ENCODE measurements around the gene SLC9A9.
"Not testable (repeated sequence)": the region's sequence is repeated elsewhere in the genome, so short reads cannot be mapped to it uniquely, and the experiment has no call there.

Gene SLC9A9

DNA sequence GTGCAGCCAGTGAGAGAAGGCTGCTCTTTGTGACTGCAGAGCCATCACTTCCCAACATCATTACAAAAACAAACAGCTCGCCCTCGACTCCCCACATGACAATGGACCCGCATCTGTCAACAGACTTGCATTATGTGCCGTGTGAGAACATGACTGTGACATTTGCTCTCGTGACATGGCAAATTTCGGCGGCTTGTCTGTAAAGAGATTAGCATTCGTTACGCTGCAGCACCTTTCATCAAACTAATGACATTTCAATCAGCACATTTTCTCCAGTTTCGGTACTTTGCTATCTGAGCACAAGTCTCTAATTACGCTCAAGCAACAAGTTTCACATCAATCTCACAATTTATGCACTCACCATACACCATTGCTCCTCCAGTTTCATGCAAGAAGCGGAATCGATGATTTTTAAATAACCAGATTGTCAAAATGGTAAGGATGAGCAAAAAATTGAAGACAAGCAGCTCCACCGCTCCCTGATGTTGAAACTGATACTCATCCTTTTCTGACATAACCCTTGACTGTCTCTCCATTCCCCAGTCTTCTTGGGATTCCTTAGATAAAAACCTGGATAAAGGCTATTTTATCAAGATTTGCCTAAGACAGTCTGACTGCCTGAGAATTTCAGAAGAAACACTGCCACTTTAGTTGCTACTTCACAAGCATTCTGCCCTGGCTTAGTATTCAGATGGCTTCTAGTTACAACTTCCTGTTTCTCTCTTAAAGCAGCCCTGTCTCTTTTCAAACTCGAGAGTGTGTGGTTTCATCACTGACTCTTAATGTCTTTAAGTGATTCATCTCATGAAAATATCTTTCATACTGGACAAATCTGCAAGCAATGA lies at the start of gene SLC9A9:
TSS of gene SLC9A9 (minus strand) at position 682 of the 845 bp plus-strand sequence. CDS start at position 536, 146 bp downstream.
- peak; percentile 58 for DNase-seq

- no peak for DNase-seq
Measured at GRCh38 chr3:143897576-143898295, 49.5 kb upstream of the SLC9A9 start.

DNA sequence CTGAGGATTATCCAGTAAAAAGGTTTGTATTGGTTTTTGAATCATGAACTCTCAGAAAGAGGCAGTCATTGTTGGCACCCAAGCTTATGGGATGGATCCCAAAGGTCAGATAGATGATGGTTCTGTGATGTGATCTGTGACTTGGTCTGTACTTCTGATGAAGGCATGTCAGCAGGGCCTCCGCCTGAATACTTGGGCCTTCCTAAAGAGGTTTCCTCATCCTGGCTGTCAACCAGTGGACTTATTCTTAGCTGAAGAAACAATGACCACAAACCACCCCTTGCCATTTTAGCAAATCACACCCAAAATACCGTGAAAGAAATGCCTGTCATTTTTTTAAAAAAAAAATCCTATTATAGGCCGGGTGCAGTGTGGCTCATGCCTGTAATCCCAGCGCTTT lies 48.2 kb upstream of the SLC9A9 start:
- DNase-seq = no peak

DNA sequence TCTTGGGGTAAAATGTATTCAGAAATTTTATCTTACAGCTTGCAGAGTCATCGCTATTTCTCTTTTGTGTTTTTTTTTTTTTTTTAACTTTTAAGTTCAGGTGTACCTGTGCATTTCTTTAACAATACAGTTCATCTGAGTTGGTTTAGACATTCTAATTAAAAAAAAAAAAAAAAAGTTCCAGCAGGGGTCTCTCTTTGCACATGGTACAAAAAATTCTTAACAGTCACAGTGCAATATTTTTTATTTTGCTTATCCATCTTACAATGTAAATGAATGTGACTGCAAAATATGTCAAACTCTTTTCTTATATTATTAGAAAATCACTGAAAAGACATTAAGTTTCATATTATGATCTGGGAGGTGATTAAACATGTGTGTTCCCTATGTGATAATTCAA lies 47.5 kb upstream of the SLC9A9 start:
- no peak for DNase-seq

DNA sequence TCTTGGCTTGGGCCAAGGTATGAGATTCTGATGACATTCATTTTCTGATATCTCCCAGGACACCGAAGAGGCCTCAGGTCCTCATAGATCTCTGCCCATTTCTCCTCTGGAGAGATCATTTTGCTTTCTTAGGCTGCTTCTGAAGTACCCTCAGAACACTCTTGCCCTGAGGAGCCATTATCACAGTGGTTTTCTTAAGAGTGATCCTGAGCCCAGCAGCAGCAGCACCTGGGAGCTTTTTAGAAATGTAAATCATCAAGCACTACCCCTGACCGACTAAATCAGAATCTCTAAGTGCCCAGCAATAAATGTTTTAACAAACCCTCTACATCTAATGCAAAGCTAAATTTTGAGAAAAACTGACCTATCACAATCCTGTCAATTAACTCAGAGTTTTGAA lies 40.6 kb upstream of the SLC9A9 start:
- no peak for DNase-seq

GRCh38 chr3:143888166-143888565 lies 39.9 kb upstream of the SLC9A9 start:
- DNase-seq = no peak

DNA sequence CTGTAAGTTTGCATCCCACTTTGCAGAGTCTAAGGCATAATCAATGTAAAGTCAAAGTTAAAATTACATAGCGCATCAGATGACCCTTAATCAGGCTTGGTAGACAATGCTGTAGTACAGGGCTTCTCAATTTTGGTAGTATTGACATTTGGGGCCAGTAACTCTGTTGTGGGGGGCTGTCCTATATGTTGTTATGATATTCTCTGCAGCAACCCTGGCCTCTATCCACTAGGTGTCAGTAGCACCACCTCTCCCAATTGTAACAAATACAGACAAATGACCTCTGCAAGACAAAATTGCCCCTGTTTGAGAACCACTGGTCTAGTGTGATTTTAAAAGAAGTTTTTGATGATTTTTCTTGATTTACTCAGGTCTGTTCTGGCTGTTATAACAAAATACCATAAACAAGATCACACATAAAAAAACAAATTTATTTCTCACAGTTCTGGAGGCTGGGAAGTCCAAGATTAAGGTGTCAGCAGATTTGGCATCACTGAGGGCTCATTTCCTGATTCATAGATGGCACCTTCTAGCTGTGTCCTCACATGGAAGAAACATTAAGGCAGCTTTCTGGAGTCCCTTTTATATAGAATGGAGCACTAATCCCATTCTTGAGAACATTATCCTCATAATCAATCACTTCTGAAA lies 37.6 kb upstream of the SLC9A9 start:
- no peak for DNase-seq

- no peak for DNase-seq
Measured at GRCh38 chr3:143884861-143885260, 36.6 kb upstream of the SLC9A9 start.

- no peak for DNase-seq
Measured at GRCh38 chr3:143883151-143883550, 34.9 kb upstream of the SLC9A9 start.

GRCh38 chr3:143881095-143881494 lies 32.8 kb upstream of the SLC9A9 start:
- DNase-seq = no peak

- DNase-seq = no peak
Measured at GRCh38 chr3:143875546-143875945, 27.3 kb upstream of the SLC9A9 start.

DNA sequence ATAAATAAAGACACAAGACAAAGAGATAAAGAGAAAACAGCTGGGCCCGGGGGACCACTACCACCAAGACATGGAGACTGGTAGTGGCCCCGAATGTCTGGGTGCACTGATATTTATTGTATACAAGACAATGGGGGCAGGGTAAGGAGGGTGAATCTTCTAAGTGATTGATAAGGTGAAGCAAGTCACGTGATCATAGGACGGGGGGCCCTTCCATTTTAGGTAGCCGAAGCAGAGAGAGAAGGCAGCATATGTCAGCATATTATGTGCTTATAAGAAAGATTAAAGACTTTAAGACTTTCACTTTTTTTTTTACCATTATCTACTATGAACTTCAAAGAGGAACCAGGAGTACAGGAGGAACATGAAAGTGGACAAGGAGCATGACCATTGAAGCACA lies 25.3 kb upstream of the SLC9A9 start:
- DNase-seq = not testable (repeated sequence)

DNA sequence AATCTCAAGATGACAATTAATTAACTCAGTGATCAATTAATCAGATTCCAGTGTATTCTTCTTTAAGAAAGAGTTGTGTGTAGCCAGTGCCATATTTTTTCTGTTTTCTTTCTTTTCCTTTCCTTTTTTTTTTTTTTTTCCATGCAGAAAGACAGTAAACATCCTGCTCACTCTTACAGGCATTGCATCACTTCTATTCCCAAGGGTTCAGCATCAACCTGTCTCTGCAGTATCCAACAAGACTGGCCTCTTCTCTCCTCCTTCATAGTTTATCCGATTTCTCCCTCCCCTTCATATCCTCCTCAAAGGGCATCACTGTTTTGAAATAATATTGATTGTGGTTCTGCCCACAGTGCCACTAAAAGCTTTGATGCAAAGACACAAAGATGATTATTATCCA lies 17.0 kb upstream of the SLC9A9 start:
- no peak for DNase-seq

DNA sequence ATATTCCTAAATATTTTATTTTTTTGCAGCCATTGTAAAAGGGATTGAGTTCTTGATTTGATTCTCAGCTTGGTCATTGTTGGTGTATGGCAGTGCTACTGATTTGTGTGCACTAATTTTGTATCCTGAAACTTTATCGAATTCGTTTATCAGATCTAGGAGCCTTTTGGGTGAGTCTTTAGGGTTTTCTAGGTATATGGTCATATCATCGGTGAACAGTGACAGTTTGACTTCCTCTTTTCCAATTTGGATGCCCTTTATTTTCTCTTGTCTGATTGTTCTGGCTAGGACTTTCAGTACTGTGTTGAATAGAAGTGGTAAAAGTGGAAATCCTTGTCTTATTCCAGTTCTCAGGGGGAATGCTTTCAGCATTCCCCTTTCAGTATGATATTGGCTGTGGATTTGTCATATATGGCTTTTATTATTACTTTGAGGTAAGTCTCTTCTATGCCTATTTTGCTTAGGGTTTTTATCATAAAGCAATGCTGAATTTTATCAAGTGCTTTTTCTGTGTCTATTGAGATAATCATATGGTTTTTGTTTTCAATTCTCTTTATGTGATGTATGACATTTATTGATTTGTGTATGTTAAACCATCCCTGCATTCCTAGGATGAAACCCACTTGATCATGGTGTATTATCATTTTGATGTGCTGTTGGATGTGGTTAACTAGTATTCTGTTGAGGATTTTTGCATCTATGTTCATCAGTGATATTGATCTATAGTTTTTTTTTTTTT lies 11.4 kb upstream of the SLC9A9 start:
- DNase-seq = no peak

DNA sequence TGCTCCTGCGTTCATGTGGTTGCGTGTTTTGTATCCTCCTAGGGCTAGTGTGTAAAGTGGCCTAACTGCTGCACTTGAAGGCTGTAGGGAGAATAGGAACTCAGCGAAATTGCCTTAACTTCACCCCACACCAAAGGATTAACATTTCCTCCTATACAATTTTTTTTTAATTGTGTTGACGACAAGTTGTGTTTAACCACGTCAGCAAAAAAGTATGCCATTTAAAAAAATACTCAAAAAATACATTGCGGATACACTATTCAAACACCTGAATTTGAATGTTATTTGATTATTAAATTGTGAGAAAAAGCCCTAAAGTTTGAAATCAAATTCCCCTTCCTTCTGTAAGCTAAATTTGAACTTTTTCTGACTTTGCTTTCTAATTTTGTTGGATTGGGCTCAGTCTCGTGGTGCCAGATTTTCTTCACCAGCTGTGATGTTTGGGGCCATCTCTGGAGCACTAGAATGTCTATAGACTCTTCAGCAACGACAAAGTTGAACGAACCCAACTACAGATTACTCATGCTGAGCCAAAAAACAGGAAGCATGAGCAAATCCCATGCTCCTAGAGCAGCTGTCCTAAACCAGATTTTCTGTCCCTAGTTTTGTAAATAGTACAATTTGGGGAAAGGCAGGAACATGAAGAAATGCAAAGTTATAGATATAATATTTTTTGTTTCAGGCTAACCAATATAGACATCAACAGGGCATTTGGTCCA lies 8.1 kb upstream of the SLC9A9 start:
- DNase-seq = no peak

DNA sequence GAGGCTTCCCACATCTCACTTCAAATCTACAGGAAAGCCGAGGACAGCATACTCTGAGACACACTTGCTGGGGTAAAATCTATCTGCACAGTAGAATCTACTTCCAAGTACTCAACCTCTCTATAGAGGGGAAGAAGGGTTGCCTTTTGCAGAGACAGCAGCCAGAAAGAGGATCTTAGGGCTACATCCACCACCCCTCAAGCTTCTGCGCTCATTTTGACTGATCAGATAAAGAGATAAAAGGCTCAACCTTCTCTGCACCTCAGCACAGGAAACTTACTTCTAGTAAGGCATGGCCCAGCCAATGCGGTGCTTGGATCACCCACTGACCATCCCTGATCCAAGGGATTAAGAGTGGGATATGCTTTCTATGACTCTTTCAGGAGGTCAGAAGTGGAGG lies 6.9 kb upstream of the SLC9A9 start:
- no peak for DNase-seq

DNA sequence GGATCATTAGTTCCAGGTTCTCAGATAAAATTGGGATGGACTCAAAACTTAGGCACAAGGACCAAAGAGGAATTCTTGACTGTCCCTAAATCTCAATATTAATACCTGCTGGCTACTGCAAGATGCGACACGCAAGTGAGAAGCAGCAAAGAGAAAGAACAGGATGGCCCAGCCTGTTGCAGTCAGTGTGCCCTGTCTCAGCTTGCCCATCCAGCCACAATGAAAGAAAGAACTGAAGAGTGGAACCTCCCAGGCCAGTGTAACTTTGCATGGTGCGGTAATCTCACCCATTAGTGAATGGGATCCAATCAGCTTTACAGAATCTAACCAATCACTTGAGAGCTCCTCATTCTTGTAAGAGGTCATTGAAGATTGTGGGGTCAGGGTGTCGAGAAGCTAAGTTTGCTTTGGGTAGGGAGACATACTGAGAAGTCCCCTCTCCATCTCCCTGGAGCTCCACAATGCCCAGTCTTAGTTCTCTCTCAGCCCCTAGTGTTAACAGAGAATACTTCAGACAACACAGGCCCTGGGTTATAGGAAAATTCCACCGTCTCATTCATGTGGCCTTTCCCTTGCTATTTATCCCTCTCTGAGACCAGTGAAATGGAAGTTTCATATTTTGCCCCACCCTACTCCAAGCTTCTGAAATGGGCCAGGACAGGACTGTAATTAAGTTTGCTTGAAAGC lies 3.2 kb upstream of the SLC9A9 start:
- no peak for DNase-seq

DNA sequence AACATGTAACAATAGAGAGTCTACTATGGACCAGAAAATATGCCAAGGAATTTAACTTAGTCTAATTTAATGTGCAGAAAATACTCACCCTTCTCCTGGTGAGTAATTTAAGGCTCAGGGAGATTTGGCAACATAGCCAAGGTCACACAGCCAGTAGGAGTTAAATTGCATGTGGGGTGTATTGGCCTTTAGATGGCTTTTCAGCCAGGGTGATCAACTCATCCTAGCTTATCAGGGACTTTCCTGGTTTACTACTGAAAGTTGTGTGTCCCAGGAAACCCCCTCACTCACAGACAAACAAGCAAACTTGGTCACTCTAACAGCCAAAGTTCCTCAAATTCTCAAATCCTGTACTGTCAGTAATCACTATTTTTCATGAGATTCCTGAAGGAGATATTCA lies 2.6 kb upstream of the SLC9A9 start:
- DNase-seq = no peak

DNA sequence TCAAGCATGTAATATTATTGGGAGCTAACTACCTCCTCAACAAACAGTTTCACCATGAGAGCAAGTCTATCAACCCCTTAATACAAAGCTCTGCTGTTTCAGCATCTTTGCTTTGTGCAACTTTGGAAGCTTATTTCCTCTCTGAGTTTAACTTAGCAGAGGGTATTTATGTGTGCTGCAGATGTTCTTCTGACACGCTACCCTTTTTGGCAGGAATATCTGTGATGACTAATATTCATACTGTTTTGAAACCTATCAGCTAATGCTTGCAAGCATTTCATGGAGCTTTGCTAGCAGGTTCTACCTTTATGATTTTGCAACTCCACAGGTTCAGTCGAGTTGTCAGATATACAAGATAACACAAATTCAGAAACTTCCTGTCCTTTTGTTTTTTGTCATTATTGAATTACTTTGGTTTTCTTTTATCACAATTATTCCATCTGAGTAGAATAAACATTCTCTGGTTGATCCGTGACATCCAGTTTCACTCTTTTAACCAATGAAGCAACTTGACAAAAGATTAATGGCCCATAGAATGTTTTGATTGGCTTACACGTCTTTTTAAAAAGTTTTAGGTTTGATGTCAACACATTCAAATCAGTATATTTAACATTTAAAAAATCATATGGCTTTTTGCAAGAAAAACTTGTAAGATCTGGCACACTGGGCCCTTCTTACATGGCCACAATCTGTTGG lies 1.7 kb upstream of the SLC9A9 start:
- no peak for DNase-seq

DNA sequence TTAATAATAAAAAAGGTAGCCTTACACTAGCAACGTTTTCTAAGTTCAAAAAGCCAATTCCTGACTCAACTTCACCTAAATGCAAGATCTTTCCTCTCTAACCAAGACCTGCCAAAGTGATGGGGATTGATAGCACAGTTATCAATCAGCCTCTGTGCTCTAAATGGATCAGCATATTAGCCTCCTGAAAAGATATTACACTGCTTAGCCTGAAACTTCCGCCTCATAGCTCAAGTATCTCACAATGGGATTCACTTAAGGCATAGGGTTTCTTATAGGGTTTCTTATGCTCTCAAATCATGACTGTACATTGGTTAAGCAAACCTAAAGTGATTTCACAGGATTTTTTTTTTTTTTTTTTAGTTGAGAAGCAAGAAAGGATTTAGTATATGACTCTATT lies 436 bp upstream of the SLC9A9 start:
- DNase-seq = no peak

- DNase-seq = no peak
Measured at GRCh38 chr3:143843587-143843986, 4.7 kb downstream of the SLC9A9 start.

Measured in right forelimb (tissue), 1 donor.